Stimulated activated memory B cell treated with anti-CD40 and anti-IgM and Interleukin-4, amounts not matched to agents 10 μg/mL and 1 μg/mL and 100 μg/mL, for 72 hours (primary cell): ENCODE data around the gene PCNT.
"Not testable (repeated sequence)": the region's sequence is repeated elsewhere in the genome, so short reads cannot be mapped to it uniquely, and the experiment has no call there.

Experiments
- ATAC-seq: fragments of 150-1000 bp; cut with Tn5 transposase; 2 replicates; pipeline ENCODE4 v1.10.0; 2021
- H3K27ac Mint-ChIP-seq: one replicate; pipeline ENCODE4 v1.8.0; 2022; ENCODE audit warnings: mild to moderate bottlenecking, mixed read lengths
- H3K27me3 Mint-ChIP-seq: one replicate; pipeline ENCODE4 v1.8.0; 2022; ENCODE audit warnings: mixed read lengths
- H3K36me3 Mint-ChIP-seq: one replicate; pipeline ENCODE4 v1.8.0; 2022; ENCODE audit warnings: mixed read lengths
- H3K4me1 Mint-ChIP-seq: one replicate; pipeline ENCODE4 v1.8.0; 2022; ENCODE audit warnings: mixed read lengths
- H3K4me3 Mint-ChIP-seq: one replicate; pipeline ENCODE4 v1.8.0; 2022; ENCODE audit warnings: mild to moderate bottlenecking, moderate library complexity, mixed read lengths
- H3K9me3 Mint-ChIP-seq: one replicate; pipeline ENCODE4 v1.8.0; 2022; ENCODE audit warnings: mixed read lengths

Gene PCNT

GRCh38 chr21:46437511-46437910 lies 113.6 kb downstream of the PCNT start:
- Mint-ChIP-seq H3K36me3 (peaks cover 63% of the 10 kb centered on the region), H3K9me3 (no peaks in the 10 kb centered on the region), H3K4me1 (peaks cover 7% of the 10 kb centered on the region), H3K27me3 (no peaks in the 10 kb centered on the region), H3K4me3 (no peak overlapping the region), H3K27ac (no peak overlapping the region)
- ATAC-seq = no peak

GRCh38 chr21:46438241-46438640 lies 114.3 kb downstream of the PCNT start:
- Mint-ChIP-seq H3K36me3 (peaks cover 69% of the 10 kb centered on the region), H3K9me3 (no peaks in the 10 kb centered on the region), H3K4me1 (peaks cover 7% of the 10 kb centered on the region), H3K4me3 (no peak overlapping the region), H3K27ac (no peak overlapping the region), H3K27me3 (no peaks in the 10 kb centered on the region)
- ATAC-seq = no peak

GRCh38 chr21:46439906-46440305 lies 116.0 kb downstream of the PCNT start:
- no peak overlapping the region for H3K4me3 Mint-ChIP-seq
- no peaks in the 10 kb centered on the region for H3K9me3 Mint-ChIP-seq

GRCh38 chr21:46441331-46441730 lies 117.4 kb downstream of the PCNT start:
- Mint-ChIP-seq H3K9me3 (no peaks in the 10 kb centered on the region), H3K4me3 (no peak overlapping the region), H3K27me3 (no peaks in the 10 kb centered on the region), H3K36me3 (peaks cover 63% of the 10 kb centered on the region), H3K27ac (no peak overlapping the region), H3K4me1 (peaks cover 7% of the 10 kb centered on the region)
- no peak for ATAC-seq

More at GRCh38 chr21:46439906-46440305, 116.0 kb downstream of the PCNT start:
- H3K27me3 Mint-ChIP-seq = no peaks in the 10 kb centered on the region
- peaks cover 7% of the 10 kb centered on the region for H3K4me1 Mint-ChIP-seq
- peaks cover 69% of the 10 kb centered on the region for H3K36me3 Mint-ChIP-seq
- no peak overlapping the region for H3K27ac Mint-ChIP-seq
- ATAC-seq = no peak

GRCh38 chr21:46441961-46442498 lies 118.1 kb downstream of the PCNT start:
- no peak overlapping the region for H3K27ac Mint-ChIP-seq
- ATAC-seq = no peak
- H3K4me3 Mint-ChIP-seq = no peak overlapping the region
- no peaks in the 10 kb centered on the region for H3K9me3 Mint-ChIP-seq
- H3K4me1 Mint-ChIP-seq = peaks cover 4% of the 10 kb centered on the region
- H3K36me3 Mint-ChIP-seq = peaks cover 60% of the 10 kb centered on the region
- no peaks in the 10 kb centered on the region for H3K27me3 Mint-ChIP-seq

GRCh38 chr21:46442938-46443337 lies 119.0 kb downstream of the PCNT start:
- H3K36me3 Mint-ChIP-seq = peaks cover 60% of the 10 kb centered on the region

GRCh38 chr21:46443910-46444309 lies 120.0 kb downstream of the PCNT start:
- peaks cover 3% of the 10 kb centered on the region for H3K9me3 Mint-ChIP-seq
- no peak overlapping the region for H3K4me3 Mint-ChIP-seq
- no peaks in the 10 kb centered on the region for H3K4me1 Mint-ChIP-seq
- no peak overlapping the region for H3K27ac Mint-ChIP-seq
- no peaks in the 10 kb centered on the region for H3K27me3 Mint-ChIP-seq
- peaks cover 67% of the 10 kb centered on the region for H3K36me3 Mint-ChIP-seq
- no peak for ATAC-seq

More at GRCh38 chr21:46442938-46443337, 119.0 kb downstream of the PCNT start:
- Mint-ChIP-seq H3K9me3 (no peaks in the 10 kb centered on the region), H3K27ac (no peak overlapping the region), H3K4me3 (no peak overlapping the region), H3K4me1 (no peaks in the 10 kb centered on the region), H3K27me3 (no peaks in the 10 kb centered on the region)
- ATAC-seq = no peak

- peaks cover 3% of the 10 kb centered on the region for H3K9me3 Mint-ChIP-seq
- H3K27ac Mint-ChIP-seq = no peak overlapping the region
- ATAC-seq = no peak
- no peak overlapping the region for H3K4me3 Mint-ChIP-seq
- H3K4me1 Mint-ChIP-seq = no peaks in the 10 kb centered on the region
- H3K27me3 Mint-ChIP-seq = no peaks in the 10 kb centered on the region
- H3K36me3 Mint-ChIP-seq = peaks cover 50% of the 10 kb centered on the region
These were observed 124.2 kb downstream of the PCNT start for GRCh38 chr21:46448108-46448507.

- not testable (repeated sequence) for H3K4me1 Mint-ChIP-seq, ATAC-seq, H3K27ac Mint-ChIP-seq, H3K27me3 Mint-ChIP-seq, H3K9me3 Mint-ChIP-seq, H3K4me3 Mint-ChIP-seq
- H3K36me3 Mint-ChIP-seq = peaks cover 44% of the 10 kb centered on the region
These were observed 124.9 kb downstream of the PCNT start for GRCh38 chr21:46448855-46449254.

- H3K27ac Mint-ChIP-seq = no peak overlapping the region
- peaks cover 39% of the 10 kb centered on the region for H3K36me3 Mint-ChIP-seq
- H3K27me3 Mint-ChIP-seq = no peaks in the 10 kb centered on the region
- peaks cover 3% of the 10 kb centered on the region for H3K9me3 Mint-ChIP-seq
- peaks cover 24% of the 10 kb centered on the region for H3K4me1 Mint-ChIP-seq
- no peak for ATAC-seq
- H3K4me3 Mint-ChIP-seq = no peak overlapping the region
These were observed 128.8 kb downstream of the PCNT start for GRCh38 chr21:46452710-46453109.

- Mint-ChIP-seq H3K9me3 (no peaks in the 10 kb centered on the region), H3K27ac (no peak overlapping the region), H3K4me1 (peaks cover 27% of the 10 kb centered on the region), H3K36me3 (peaks cover 31% of the 10 kb centered on the region), H3K4me3 (no peak overlapping the region), H3K27me3 (no peaks in the 10 kb centered on the region)
- ATAC-seq = no peak
These were observed 130.2 kb downstream of the PCNT start for GRCh38 chr21:46454142-46454541.

- Mint-ChIP-seq H3K27ac (no peak overlapping the region), H3K4me3 (no peak overlapping the region), H3K36me3 (peaks cover 28% of the 10 kb centered on the region), H3K27me3 (no peaks in the 10 kb centered on the region), H3K9me3 (no peaks in the 10 kb centered on the region), H3K4me1 (peaks cover 30% of the 10 kb centered on the region)
- no peak for ATAC-seq
These were observed 130.9 kb downstream of the PCNT start for GRCh38 chr21:46454634-46455390.

GRCh38 chr21:46455575-46456385 lies 131.8 kb downstream of the PCNT start:
- no peaks in the 10 kb centered on the region for H3K9me3 Mint-ChIP-seq
- H3K4me1 Mint-ChIP-seq = peaks cover 31% of the 10 kb centered on the region
- ATAC-seq = no peak
- H3K27ac Mint-ChIP-seq = no peak overlapping the region
- peaks cover 19% of the 10 kb centered on the region for H3K36me3 Mint-ChIP-seq
- no peaks in the 10 kb centered on the region for H3K27me3 Mint-ChIP-seq
- no peak overlapping the region for H3K4me3 Mint-ChIP-seq

GRCh38 chr21:46456750-46457149 lies 132.8 kb downstream of the PCNT start:
- Mint-ChIP-seq H3K27ac (no peak overlapping the region), H3K27me3 (no peaks in the 10 kb centered on the region), H3K4me1 (peaks cover 37% of the 10 kb centered on the region), H3K4me3 (no peak overlapping the region), H3K36me3 (peaks cover 10% of the 10 kb centered on the region), H3K9me3 (no peaks in the 10 kb centered on the region)
- no peak for ATAC-seq

- Mint-ChIP-seq H3K9me3 (no peaks in the 10 kb centered on the region), H3K27ac (peak overlapping the region; percentile 92), H3K27me3 (no peaks in the 10 kb centered on the region), H3K36me3 (peaks cover 10% of the 10 kb centered on the region), H3K4me3 (peak overlapping the region; percentile 94), H3K4me1 (peaks cover 44% of the 10 kb centered on the region)
- ATAC-seq = peak; percentile 31
These were observed 133.9 kb downstream of the PCNT start for GRCh38 chr21:46457801-46458314.
